ENCODE data around the gene SLC25A10.
"Not testable (repeated sequence)": the region's sequence is repeated elsewhere in the genome, so short reads cannot be mapped to it uniquely, and the experiment has no call there.

SLC25A10 gene

DNA sequence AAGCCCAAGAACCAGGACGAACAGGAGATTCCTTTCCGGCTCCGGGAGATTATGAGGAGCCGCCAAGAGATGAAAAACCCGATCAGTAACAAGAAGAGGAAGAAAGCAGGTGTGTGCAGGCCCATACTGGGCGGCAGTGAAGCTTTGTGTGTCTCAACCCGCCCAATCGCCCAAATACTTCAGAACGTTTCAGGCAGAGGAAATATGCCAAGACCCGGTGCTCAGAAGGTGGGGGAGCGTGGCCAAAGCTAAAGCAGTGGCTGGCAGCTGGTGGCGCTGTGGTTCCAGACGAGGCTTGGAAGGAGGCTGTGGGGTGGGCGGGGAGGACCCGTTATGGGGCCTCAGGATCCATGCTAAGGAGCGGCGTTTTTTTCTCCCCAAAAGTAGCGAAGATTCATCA is 44.3 kb upstream of the SLC25A10 start:
- DNase-seq (ENCODE audit: low read depth), result no peak
- in situ Hi-C loops (cut with HindIII; ENCODE audit: low sequenced_read_pairs), result no loop called here
- peak overlapping the region; percentile 5 for H3K4me3 ChIP-seq (ENCODE audit: low read depth, low read length)
- TF ChIP-seq CTCF (IDR thresholded peaks at IDR 0.05; ENCODE audit: low read depth, low read length, missing control alignments), result no peak

GRCh38 chr17:81672504-81672903 is 39.6 kb upstream of the SLC25A10 start:
- no peak for TF ChIP-seq CTCF (IDR thresholded peaks at IDR 0.05; ENCODE audit: low read depth, low read length, missing control alignments)
- DNase-seq (ENCODE audit: low read depth), result no peak
- in situ Hi-C loops (cut with HindIII; ENCODE audit: low sequenced_read_pairs), result no loop called here
- no peak overlapping the region for H3K4me3 ChIP-seq (ENCODE audit: low read depth, low read length)

DNA sequence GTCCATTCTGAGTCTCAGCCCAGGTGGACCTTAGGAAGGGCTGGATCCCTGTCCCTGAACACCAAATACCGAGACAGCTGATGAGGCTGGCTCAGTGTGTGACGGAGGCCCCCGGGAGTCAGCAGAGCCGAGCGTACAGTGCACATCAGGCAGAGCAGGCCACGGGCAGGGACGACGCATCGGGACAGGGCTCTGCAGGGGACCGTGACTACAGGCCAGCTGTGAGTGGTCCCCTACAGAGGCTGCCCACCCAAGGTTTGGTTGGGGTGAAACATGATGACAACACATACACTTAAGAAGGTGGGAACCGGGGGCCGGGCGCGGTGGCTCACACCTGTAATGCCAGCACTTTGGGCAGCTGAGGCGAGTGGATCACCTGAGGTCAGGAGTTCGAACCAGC is 39.1 kb upstream of the SLC25A10 start:
- no peak overlapping the region for H3K4me3 ChIP-seq (ENCODE audit: low read depth, low read length)
- DNase-seq (ENCODE audit: low read depth), result no peak
- in situ Hi-C loops (cut with HindIII; ENCODE audit: low sequenced_read_pairs), result no loop called here
- TF ChIP-seq CTCF (IDR thresholded peaks at IDR 0.05; ENCODE audit: low read depth, low read length, missing control alignments), result no peak

GRCh38 chr17:81673561-81674258 is 38.4 kb upstream of the SLC25A10 start:
- in situ Hi-C loops (cut with HindIII; ENCODE audit: low sequenced_read_pairs), result no loop called here
- no peak overlapping the region for H3K4me3 ChIP-seq (ENCODE audit: low read depth, low read length)
- no peak for TF ChIP-seq CTCF (IDR thresholded peaks at IDR 0.05; ENCODE audit: low read depth, low read length, missing control alignments)
- DNase-seq (ENCODE audit: low read depth), result no peak

DNA sequence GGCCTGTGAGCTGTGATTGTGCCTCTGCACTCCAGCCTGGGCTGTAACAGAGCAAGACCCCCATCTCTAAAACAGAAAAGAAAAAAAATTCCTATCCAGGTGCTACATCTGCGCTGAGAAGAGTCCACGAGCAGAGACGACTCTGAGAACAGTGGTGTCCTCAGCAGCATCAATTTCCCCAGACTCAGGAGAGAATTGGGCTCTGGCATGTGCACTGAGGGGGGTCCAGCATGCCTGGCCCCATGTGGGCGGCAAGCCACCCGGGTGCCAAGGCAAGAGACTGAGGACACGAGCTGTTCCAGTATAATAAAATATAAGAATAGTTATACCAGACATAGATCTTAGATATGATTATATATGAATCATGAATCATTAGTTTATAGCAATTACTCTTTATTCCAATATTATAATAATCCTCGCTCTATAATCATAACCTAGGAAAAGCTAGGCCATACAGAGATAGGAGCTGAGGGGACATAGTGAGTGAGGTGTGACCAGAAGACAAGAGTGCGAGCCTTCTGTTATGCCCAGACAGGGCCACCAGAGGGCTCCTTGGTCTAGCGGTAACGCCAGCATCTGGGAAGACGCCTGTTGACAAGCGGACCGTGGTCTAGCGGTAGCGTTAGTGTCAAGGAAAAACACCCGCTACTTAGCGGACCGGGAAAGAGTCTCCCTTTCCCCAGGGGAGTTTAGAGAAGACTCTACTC is 36.4 kb upstream of the SLC25A10 start:
- in situ Hi-C loops (cut with HindIII; ENCODE audit: low sequenced_read_pairs); DNase-seq (ENCODE audit: low read depth); H3K4me3 ChIP-seq (ENCODE audit: low read depth, low read length): not testable (repeated sequence)
- peak; percentile 55 for TF ChIP-seq CTCF (IDR thresholded peaks at IDR 0.05; ENCODE audit: low read depth, low read length, missing control alignments)

GRCh38 chr17:81676906-81677305 is 35.2 kb upstream of the SLC25A10 start:
- no peak for DNase-seq (ENCODE audit: low read depth)
- in situ Hi-C loops (cut with HindIII; ENCODE audit: low sequenced_read_pairs), result no loop called here
- no peak overlapping the region for H3K4me3 ChIP-seq (ENCODE audit: low read depth, low read length)
- TF ChIP-seq CTCF (IDR thresholded peaks at IDR 0.05; ENCODE audit: low read depth, low read length, missing control alignments), result no peak
